SU-DHL-6 (cell line): Measurements from ENCODE around the gene IMPDH2.
A peak's percentile ranks its signal among the peaks of the same experiment; 100 is the strongest.

Experiments used
- H2AFZ ChIP-seq: fragments of 200-600 bp; sonication (generic); 2 replicates; pipeline ENCODE4 v1.6.1; 2014; ENCODE audit warnings: low read depth, mild to moderate bottlenecking, moderate library complexity, mixed read lengths, antibody characterized with exemption, low read length; ENCODE audit not compliant: severe bottlenecking
- H3F3A ChIP-seq: fragments of 200-600 bp; shearing (Covaris generic); 2 replicates; pipeline ENCODE4 v1.6.0; 2016; ENCODE audit warnings: antibody characterized with exemption, mild to moderate bottlenecking; ENCODE audit not compliant: insufficient read depth
- H3K27ac ChIP-seq: fragments of 200-600 bp; sonication (generic); 2 replicates; pipeline ENCODE4 v1.5.1; 2016; ENCODE audit warnings: low read depth, mild to moderate bottlenecking, low read length, moderate library complexity, mixed read lengths
- H3K27me3 ChIP-seq: fragments of 200-600 bp; sonication (generic), shearing (Covaris generic); 2 replicates; pipeline ENCODE4 v1.6.0; 2014; ENCODE audit warnings: mild to moderate bottlenecking, low read length
- H3K36me3 ChIP-seq: fragments of 200-600 bp; sonication (generic); 2 replicates; pipeline ENCODE4 v1.6.1; 2014; ENCODE audit warnings: mild to moderate bottlenecking, low read length, mixed read lengths
- H3K4me2 ChIP-seq: fragments of 300-600, 200-600 bp; shearing (Covaris generic), sonication (generic); 2 replicates; pipeline ENCODE4 v1.6.0; 2014; ENCODE audit warnings: low read length, low read depth, mild to moderate bottlenecking; ENCODE audit not compliant: poor library complexity, severe bottlenecking
- H3K4me3 ChIP-seq: fragments of 200-600 bp; sonication (generic); 2 replicates; pipeline ENCODE4 v1.5.1; 2014; ENCODE audit warnings: antibody characterized with exemption, low read length, mild to moderate bottlenecking, mixed read lengths; ENCODE audit not compliant: insufficient read depth, poor library complexity, severe bottlenecking
- H3K79me2 ChIP-seq: fragments of 200-600 bp; sonication (generic); 2 replicates; pipeline ENCODE4 v1.6.1; 2014; ENCODE audit warnings: mild to moderate bottlenecking, low read length, moderate library complexity; ENCODE audit not compliant: insufficient read depth
- H3K9ac ChIP-seq: fragments of 200-600 bp; sonication (generic); 2 replicates; pipeline ENCODE4 v1.7.0; 2014; ENCODE audit warnings: mild to moderate bottlenecking, low read length
- H3K9me2 ChIP-seq: fragments of 200-600 bp; sonication (generic); replicated peaks from 2 replicates; pipeline ENCODE4 v1.6.1; 2014; ENCODE audit warnings: low read length; ENCODE audit not compliant: insufficient read depth
- H3K9me3 ChIP-seq: fragments of 200-600 bp; sonication (generic); 2 replicates; pipeline ENCODE4 v1.6.1; 2014; ENCODE audit warnings: low read length, mixed read lengths; ENCODE audit not compliant: insufficient read depth
- H4K20me1 ChIP-seq: fragments of 200-600 bp; sonication (generic); 2 replicates; pipeline ENCODE4 v1.6.1; 2014; ENCODE audit warnings: low read depth, mild to moderate bottlenecking, antibody characterized with exemption, low read length, moderate library complexity, mixed read lengths
- EZH2phosphoT487 ChIP-seq: fragments of 200-600 bp; sonication (generic), shearing (Covaris generic); conservative IDR thresholded peaks from 2 replicates; pipeline ENCODE4 v1.6.1; 2018; ENCODE audit warnings: mild to moderate bottlenecking, antibody characterized with exemption, low read length, moderate library complexity, mixed read lengths
- TF ChIP-seq, protein P1 (sequence below): fragments of 200-600 bp; sonication (generic); IDR thresholded peaks from one replicate; pipeline ENCODE4 v1.5.1; 2017; ENCODE audit warnings: antibody characterized with exemption, mild to moderate bottlenecking, low read length, moderate library complexity; ENCODE audit not compliant: insufficient read depth, poor library complexity, severe bottlenecking

IMPDH2 gene

DNA sequence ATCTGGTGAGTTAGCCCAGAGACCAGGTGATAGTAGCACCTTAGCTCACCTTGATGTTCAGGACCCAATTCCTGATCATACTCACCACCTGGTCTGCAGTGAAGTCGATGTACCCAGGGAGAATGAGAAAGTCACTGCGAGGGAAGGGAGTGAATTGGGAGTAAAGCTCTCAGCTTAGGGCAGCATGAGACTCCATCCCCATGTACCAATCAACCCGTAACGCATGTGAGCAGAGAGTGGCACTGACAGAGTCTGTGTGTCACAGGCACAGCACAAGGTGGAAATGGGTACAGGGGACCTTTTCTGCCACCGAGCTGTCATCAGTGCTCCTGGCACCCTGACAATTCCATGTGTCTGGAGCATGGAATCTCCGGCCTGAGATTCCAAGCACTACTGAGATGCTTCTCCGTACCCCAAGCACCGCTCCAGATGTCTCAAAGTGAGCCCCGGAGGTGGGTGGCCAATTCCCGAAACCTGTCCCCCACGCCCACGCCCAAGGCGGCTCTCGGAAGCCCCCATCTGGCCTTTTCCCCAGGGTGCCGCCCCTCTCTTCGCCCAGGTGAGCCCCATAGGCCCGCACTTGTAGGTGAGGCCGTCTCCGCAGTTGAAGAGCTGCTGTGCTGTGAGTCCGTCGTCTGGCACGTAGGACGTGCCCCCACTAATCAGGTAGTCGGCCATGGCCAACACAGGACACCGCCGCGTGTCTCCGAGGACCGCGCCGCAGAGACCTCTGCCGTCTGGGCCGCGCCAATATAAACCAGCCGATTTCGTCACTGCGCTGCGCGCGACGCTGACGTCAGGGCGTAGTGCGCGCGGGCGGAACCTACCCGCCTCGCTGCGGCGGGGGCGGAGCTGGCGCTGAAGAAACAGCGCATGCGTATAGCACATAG is at the start of gene IMPDH2:
Gene IMPDH2 (minus strand): TSS at position 726 of the 890 bp plus-strand sequence. CDS start 48 bp downstream, at position 678.
- Histone ChIP-seq H4K20me1 (no peaks in the 10 kb centered on the region), H3K9ac (peak within 1 kb of the TSS; percentile 83), H3K79me2 (peaks cover 19% of the 10 kb centered on the region), H3K36me3 (peaks cover 15% of the 10 kb centered on the region), H3K9me2 (no peaks in the 10 kb centered on the region), H3F3A (peaks cover 23% of the 10 kb centered on the region), H3K27ac (peak within 1 kb of the TSS; percentile 59), H2AFZ (no peak within 1 kb of the TSS), H3K4me2 (peak within 1 kb of the TSS; percentile 68), H3K9me3 (no peaks in the 10 kb centered on the region), H3K27me3 (no peaks in the 10 kb centered on the region), H3K4me3 (peak within 1 kb of the TSS; percentile 60)
- TF ChIP-seq, protein P1, sequence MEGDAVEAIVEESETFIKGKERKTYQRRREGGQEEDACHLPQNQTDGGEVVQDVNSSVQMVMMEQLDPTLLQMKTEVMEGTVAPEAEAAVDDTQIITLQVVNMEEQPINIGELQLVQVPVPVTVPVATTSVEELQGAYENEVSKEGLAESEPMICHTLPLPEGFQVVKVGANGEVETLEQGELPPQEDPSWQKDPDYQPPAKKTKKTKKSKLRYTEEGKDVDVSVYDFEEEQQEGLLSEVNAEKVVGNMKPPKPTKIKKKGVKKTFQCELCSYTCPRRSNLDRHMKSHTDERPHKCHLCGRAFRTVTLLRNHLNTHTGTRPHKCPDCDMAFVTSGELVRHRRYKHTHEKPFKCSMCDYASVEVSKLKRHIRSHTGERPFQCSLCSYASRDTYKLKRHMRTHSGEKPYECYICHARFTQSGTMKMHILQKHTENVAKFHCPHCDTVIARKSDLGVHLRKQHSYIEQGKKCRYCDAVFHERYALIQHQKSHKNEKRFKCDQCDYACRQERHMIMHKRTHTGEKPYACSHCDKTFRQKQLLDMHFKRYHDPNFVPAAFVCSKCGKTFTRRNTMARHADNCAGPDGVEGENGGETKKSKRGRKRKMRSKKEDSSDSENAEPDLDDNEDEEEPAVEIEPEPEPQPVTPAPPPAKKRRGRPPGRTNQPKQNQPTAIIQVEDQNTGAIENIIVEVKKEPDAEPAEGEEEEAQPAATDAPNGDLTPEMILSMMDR = no peak
- TF ChIP-seq EZH2phosphoT487 = no peak

DNA sequence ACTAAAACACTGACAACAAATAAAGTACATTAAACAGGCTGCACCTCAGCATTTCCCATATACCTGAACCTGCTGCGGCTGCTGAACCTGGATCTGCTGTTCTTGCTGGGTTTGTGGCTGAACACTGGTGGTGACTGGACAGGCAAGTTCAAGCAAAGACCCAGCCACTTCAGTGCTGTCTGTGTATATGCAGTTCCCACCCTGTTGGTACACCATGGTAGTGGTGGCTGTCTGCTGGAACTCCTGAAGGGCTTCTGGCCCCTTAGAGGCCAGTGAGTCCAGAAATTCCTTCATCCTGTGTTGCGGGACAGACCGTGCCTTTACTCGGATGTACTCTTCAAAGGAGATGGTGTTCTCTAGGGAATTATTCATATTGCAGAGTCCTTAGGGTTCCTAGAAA is 47.4 kb upstream of the IMPDH2 start:
- no peak overlapping the region for H3K4me3 ChIP-seq
- no peak overlapping the region for H2AFZ ChIP-seq
- peaks cover 14% of the 10 kb centered on the region for H3K36me3 ChIP-seq
- no peaks in the 10 kb centered on the region for H3K27me3 ChIP-seq
- H3F3A ChIP-seq = 0 out of 2 replicates have a peak, but pooled peaks cover 5% of the 10 kb centered on the region
- no peaks in the 10 kb centered on the region for H3K9me2 ChIP-seq
- TF ChIP-seq EZH2phosphoT487 = no peak
- TF ChIP-seq, protein P1 = no peak
- H3K27ac ChIP-seq = no peak overlapping the region
- peaks cover 9% of the 10 kb centered on the region for H4K20me1 ChIP-seq
- H3K9ac ChIP-seq = no peak overlapping the region
- no peaks in the 10 kb centered on the region for H3K9me3 ChIP-seq
- H3K4me2 ChIP-seq = no peak overlapping the region
- peaks cover 63% of the 10 kb centered on the region for H3K79me2 ChIP-seq

DNA sequence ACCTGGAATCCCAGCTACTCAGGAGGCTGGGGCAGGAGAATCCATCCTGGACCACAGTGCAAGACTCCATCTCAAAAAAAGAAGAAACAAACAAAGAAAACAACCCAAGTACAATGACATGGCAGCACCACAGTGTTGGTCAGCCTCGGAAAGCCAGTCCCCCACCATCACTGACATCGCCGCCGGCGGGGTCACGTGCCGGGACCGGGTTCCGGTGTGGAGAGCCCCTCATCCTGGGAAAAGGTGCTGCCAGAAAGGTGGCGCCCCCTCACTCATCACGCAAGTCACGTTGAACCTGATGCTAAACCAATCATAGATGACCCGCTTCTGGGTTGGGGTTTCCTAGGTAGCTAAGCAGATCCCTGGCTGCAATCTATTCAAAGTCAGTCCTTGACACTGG is 46.9 kb upstream of the IMPDH2 start:
- Histone ChIP-seq H3K36me3 (peaks cover 14% of the 10 kb centered on the region), H3F3A (0 out of 2 replicates have a peak, but pooled peaks cover 5% of the 10 kb centered on the region), H4K20me1 (peaks cover 9% of the 10 kb centered on the region), H3K27me3 (no peaks in the 10 kb centered on the region), H3K4me2 (no peak overlapping the region), H3K27ac (no peak overlapping the region), H3K4me3 (no peak overlapping the region), H3K9me3 (no peaks in the 10 kb centered on the region), H2AFZ (no peak overlapping the region), H3K9ac (no peak overlapping the region), H3K9me2 (no peaks in the 10 kb centered on the region), H3K79me2 (peaks cover 62% of the 10 kb centered on the region)
- TF ChIP-seq, protein P1 = no peak
- no peak for TF ChIP-seq EZH2phosphoT487
